ENCODE data around the gene TIMM8B.

TIMM8B gene

DNA sequence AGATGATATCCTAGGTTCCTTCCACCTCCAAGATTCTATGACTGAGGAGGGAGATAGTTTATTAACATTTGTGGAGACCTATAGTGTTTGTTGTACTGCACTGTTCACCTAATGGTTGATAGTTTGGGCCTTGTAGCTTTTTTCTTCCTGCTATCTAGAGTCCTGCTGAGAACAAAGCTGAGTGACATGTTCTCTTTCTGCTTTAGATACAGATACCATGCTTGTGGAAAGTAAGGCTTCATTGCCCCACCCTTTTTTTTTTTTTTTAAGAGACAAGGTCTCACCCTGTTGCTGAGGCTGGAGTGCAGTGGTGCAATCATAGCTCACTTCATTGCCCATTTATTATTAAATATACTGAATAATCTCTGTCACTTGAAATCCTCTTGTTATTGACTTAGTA, 49.0 kb downstream of the TIMM8B start:
- TF ChIP-seq, protein P1, sequence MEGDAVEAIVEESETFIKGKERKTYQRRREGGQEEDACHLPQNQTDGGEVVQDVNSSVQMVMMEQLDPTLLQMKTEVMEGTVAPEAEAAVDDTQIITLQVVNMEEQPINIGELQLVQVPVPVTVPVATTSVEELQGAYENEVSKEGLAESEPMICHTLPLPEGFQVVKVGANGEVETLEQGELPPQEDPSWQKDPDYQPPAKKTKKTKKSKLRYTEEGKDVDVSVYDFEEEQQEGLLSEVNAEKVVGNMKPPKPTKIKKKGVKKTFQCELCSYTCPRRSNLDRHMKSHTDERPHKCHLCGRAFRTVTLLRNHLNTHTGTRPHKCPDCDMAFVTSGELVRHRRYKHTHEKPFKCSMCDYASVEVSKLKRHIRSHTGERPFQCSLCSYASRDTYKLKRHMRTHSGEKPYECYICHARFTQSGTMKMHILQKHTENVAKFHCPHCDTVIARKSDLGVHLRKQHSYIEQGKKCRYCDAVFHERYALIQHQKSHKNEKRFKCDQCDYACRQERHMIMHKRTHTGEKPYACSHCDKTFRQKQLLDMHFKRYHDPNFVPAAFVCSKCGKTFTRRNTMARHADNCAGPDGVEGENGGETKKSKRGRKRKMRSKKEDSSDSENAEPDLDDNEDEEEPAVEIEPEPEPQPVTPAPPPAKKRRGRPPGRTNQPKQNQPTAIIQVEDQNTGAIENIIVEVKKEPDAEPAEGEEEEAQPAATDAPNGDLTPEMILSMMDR (conservative IDR thresholded peaks at IDR 0.05; ENCODE audit: low read depth, low read length), result no peak
- no peak overlapping the region for H3K4me3 ChIP-seq (ENCODE audit: low read depth, low read length)
- DNase-seq (ENCODE audit: low read depth), result no peak
